ENCODE measurements around the gene TYRO3.
A peak's percentile ranks its signal among the peaks of the same experiment; 100 is the strongest.
"Not testable (repeated sequence)": the region's sequence is repeated elsewhere in the genome, so short reads cannot be mapped to it uniquely, and the experiment has no call there.

The TYRO3 gene

GRCh38 chr15:41571948-41572347 lies 12.9 kb downstream of the TYRO3 start:
- DNase-seq = no peak

DNA sequence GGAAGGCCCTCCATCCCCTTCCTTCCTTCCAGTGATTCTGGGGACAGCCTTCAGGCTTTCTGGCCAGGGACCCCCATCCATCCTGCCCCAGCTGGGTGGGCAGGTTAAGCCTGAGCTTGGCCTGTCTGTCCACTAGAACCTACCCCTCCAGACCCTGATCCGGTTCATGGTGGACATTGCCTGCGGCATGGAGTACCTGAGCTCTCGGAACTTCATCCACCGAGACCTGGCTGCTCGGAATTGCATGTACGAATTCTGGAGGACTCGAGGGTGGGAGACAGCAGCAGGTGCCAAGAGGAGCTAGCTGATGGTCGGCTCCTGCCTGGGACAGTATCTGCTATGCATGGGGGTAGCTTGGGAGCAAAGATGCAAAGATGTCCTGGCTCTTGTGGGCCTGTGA lies 13.9 kb downstream of the TYRO3 start:
- no peak for DNase-seq

DNA sequence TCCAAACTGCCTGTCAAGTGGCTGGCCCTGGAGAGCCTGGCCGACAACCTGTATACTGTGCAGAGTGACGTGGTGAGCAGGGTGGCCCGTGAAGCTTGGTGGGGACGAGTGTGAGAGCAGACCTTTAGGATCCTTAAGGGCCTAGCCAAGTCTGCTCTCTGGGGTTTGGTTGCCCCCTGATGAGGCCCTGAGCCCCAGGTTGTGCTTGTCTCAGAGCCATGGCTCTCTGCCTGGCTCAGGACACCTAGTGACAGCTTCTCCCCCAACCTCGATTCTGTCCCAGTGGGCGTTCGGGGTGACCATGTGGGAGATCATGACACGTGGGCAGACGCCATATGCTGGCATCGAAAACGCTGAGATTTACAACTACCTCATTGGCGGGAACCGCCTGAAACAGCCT lies 14.4 kb downstream of the TYRO3 start:
- no peak for DNase-seq

DNA sequence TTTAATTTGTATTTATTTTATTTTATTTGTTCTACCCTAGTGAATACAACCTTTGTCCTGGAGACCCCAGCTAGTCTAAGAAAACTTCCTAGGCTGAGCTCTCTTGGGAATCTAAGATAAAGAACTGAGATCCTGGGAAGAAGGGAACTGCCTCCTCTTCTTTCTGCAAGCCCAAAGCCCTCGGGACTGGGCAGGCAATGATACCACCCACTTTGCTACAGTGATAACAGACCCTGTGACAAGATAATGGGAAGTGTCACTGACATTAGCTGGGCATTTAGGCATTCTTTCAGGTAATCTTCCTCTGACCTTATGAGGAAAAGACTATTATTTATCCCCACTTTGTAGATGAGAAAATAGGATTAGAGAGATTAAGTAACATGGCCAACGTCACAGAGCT lies 15.1 kb downstream of the TYRO3 start:
- no peak for DNase-seq

- peak in 3 of 56 donors; percentile 4 to 21 (median 15) for DNase-seq
Observed at GRCh38 chr15:41575282-41575681, 16.3 kb downstream of the TYRO3 start.

- DNase-seq = peak in 43 of 56 donors; percentile 9 to 77 (median 51)
Observed at GRCh38 chr15:41577863-41578735, 19.1 kb downstream of the TYRO3 start.

GRCh38 chr15:41578736-41579383 lies 19.8 kb downstream of the TYRO3 start:
- peak in 2 of 56 donors; percentile 13 to 19 for DNase-seq

DNA sequence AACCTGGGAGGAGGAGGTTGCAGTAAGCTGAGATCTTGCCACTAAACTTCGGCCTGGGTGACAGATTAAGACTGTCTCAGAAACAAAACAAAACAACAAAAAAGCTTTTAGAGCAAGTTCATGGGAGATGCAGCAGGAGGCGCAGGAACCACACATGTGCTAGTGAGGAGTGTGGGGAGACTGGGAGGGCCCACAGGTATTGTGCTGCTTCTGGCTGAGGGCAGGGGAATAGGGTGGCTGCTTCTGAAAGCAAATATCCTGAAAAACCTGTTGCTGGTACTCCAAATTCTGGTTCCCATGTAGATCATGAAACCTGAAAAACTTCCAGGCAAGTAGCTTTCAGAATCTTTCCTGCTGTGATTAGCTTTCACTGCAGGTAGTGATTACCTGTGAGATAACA lies 22.1 kb downstream of the TYRO3 start:
- no peak for DNase-seq

DNA sequence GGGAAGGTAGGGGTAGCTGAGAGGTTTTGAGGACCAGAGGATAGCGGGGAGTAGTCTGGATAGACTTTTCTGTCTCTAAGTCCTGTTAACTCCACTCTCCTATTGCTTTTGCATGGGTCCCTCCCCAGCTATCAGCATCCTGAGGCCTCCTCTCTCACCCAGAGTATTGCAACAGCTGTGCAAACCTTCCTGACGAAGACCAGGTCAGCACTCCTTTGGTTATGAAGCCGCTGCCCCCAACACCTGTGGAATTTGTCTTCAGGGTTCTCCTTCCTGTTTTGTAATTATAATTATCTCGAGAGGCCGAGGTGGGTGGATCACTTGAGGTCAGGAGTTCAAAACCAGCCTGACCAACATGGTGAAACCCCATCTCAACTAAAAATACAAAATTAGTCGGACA lies 24.8 kb downstream of the TYRO3 start:
- DNase-seq = no peak

- DNase-seq = no peak
Observed at GRCh38 chr15:41584636-41585126, 25.7 kb downstream of the TYRO3 start.

- DNase-seq = peak in 41 of 56 donors; percentile 19 to 78 (median 58)
Observed at GRCh38 chr15:41585127-41586047, 26.4 kb downstream of the TYRO3 start.

- DNase-seq = not testable (repeated sequence)
Observed at GRCh38 chr15:41586531-41587282, 27.7 kb downstream of the TYRO3 start.

DNA sequence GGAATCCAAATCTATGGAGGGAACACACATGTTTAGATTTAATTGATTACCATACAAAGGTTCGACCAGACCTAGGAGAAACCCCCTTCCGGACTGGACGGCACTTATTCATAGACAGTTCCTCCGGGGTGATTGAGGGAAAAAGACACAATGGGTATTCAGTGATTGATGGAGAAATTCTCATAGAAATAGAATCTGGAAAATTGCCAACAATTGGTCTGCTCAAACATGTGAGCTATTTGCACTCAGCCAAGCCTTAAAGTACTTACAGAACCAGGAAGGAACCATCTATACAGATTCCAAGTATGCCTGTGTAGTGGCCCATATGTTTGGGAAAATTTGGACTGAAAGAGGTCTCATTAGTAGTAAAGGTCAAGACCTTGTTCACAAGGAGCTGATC lies 30.0 kb downstream of the TYRO3 start:
- not testable (repeated sequence) for DNase-seq

DNA sequence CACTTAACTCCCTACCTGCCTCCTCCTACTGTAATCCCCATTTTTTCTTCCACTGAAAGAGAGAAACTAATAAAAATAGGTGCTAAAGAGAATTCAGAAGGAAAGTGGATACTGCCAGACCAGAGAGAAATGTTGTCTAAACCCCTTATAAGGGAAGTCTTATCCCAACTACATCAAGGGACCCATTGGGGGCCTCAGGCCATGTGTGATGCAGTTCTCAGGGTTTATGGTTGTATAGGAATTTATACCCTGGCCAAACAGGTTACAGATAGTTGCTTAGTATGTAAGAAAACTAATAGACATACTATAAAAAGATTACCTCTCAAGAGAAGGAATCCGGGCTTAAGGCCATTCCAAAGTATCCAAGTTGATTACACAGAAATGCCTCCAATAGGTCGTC lies 30.6 kb downstream of the TYRO3 start:
- not testable (repeated sequence) for DNase-seq

DNA sequence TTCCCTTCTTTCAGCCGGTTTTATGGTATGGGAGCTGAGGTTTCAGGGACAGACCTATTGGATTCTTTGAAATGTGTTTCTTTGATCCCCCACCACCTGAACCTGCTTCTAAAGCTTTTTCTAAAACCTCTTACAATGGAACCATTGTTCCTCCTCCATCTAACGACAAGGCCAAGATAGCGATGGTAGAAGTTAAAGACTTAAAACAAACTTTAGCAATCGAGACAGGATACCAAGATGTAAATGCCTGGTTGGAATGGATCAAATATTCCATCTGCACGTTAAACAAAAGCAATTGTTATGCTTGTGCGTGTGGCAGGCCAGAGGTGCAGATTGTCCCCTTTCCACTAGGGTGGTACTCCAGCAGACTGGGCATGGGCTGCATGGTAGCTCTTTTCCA lies 32.2 kb downstream of the TYRO3 start:
- not testable (repeated sequence) for DNase-seq

- not testable (repeated sequence) for DNase-seq
Observed at GRCh38 chr15:41592718-41593117, 33.7 kb downstream of the TYRO3 start.

GRCh38 chr15:41594801-41595746 lies 36.1 kb downstream of the TYRO3 start:
- no peak for DNase-seq

GRCh38 chr15:41596972-41597371 lies 38.0 kb downstream of the TYRO3 start:
- DNase-seq = no peak

DNA sequence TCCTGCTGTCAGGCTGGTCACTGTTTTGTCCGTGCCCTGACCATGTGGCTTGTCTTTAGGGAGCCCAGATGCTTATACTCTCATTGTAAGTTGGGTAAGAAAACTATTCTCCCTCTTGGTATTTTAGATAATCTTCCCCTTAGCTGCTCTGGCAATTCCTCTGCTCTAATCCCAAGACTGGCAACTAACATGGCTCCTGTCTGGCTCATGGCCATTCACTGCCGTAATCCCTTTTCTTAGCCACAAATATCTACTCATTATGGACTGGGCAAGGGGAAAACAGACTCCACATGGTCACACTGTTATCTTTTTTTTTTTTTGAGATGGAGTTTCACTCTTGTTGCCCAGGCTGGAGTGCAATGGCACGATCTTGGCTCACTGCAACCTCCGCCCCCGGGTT lies 38.8 kb downstream of the TYRO3 start:
- no peak for DNase-seq
